GM18498 (cell line): Measurements from ENCODE around the gene CCNA1.

ENCODE experiments used
- ATAC-seq: cut with Tn5 transposase; IDR thresholded peaks from one replicate; pipeline ENCODE4 v1.9.1; 2021; ENCODE audit warnings: mild to moderate bottlenecking, moderate library complexity; ENCODE audit not compliant: unreplicated experiment

CCNA1 gene

DNA sequence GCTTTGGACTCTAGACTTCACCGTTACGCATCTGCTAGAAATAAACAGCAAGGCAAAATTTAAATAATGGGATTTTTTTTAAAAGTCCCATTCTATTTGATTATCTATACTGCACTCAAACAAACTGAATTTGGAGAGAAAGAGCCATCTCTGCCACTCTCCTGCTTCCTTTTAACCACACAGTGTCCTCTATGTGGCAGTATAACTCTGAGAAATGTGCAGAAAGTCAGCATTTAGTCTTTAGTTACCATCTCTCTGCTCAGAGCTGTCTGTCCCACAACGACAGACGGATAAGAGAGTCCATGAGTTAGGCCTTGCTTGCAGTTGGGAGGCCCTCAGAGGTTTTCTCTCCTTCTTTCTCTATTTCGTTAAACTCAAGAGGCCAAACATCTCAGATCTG, 21.2 kb downstream of the CCNA1 start:
- no peak for ATAC-seq

DNA sequence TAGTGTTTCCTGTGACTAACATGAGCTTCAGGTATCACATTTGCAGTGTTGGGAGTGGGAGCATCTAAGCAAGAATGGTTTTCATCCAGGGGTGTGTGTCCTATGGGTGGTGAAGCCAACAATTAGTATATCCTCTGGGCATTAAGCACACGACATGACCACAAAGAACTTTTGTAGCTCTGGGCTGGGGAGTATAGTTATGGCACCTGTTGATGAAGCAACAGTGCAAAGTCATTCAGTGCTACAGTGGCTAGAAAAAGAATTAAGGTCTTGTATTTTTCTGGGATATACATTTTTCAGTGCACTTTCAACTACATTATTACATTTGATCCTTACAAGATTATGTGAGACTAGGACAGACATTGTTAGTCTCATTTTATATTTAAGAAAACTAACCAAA, 21.8 kb downstream of the CCNA1 start:
- ATAC-seq, result no peak

DNA sequence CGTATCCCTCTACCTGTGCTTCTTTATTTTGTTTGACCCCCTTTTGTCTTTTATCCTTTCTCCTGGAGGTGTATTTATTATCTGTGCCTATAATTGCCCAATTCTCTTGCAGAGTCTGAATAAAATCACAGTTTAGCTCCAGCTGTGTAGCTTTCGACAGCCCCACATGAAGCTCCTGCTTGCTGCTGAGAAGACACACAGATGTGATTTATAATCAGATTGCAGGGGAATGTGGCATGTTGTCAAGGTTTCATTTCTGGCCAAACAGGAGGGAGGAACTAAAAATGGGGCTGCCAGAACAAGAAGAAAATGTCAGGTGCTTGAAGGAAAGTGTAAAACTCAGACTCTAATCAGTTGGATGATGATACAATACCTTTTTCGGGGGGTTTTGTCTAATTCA, 22.7 kb downstream of the CCNA1 start:
- ATAC-seq, result no peak

DNA sequence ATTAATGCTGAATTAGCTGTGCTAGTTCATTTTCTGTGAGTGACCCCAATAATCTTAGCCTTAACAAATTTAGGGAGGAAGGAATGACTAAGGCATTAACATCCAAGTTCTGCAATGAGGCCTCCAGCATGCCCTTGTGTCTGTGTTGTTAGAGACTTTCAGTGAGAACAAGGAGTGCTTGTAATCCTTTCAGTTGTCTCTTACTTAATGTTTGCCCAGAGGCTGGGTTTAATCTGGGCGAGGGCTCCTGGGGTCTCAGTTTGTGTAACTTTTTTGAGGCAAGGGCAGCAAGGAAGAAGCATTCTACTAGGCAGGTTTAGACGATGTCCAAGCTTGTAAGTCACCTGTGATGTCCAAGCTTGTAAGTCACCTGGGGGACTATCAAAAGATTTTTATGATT, 24.3 kb downstream of the CCNA1 start:
- no peak for ATAC-seq

DNA sequence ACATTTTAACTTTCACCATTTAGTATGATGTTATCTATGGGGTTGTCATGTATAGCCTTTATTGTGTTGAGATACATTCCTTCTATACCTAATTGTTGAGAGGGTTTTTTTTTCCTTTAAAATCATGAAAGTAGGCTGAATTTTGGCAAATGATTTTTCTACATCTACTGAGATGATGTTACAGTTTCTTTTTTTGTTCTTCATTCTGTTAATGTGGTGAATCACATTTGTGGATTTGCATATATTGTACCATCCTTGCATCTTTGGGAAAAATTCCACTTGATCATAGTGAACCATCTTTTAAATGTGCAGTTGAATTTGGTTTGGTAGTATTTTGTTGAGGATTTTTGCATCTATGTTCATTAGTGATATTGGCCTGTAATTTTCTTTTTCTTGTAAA, 29.2 kb downstream of the CCNA1 start:
- no peak for ATAC-seq

DNA sequence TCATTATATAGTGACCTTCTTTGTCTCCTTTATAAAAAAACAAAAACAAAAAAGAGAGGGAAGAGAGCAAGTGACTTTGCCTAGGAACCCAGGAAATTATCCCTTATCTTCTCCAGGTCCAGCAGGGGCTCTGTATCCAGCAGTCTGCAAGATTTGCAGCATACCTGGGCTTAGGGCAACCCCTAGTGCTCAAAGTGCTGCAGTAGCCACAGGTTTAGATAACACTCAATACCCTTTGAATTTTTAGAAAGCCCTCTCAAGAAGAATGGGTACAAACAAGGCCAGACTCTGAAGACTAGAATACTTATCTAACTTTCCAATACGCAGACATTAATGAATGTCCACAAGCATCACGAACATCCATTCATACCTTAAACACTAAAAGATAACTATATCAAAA, 43.2 kb downstream of the CCNA1 start:
- no peak for ATAC-seq

DNA sequence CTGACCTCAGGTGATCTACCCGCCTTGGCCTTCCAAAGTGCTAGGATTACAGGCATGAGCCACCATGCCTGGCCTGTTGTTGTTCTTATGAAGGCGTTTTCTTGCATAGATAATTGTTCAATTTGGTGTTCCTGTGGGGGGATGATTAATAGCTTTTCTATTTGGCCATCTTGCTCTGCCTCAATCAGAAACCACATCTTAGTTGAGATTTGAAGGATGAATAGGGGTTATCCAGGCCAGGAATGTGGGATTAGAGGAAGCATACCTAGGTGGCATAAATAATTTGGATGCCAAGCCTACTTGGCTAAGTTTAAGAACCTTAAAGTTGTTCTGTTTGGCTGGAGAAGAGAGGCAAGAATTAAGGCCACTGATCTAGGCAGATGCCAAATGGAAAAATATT, 44.4 kb downstream of the CCNA1 start:
- no peak for ATAC-seq

DNA sequence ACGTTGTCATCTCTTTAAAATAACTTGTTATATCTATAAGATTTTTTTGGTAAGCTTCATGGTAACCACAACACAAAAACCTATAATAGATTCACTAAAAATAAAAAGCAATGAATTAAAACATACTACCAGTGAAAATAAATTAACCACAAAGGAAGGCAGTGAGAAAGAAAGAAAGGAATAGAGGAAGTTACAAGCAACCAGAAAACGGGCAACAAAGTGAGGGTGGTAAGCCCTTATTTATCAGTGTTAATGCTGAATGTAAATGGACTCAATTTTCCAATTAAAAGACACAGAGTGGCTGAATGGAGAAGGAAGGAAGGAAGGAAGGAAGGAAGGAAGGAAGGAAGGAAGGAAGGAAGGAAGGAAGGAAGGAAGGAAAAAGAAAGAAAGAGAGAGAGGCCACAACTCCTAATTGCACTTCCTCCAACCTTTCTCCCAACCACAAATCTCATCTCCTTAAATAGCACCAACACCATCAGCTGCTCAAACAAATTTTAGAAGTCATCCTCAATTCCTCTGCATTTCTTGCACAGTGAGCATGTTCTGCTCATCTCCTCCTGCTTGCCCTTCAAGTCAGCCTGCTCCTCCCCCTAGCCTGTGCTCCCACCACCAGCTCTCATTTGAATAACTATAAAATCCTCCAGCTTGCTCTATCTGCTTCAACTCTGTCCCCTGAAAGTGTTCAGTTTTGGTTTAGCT, 48.6 kb downstream of the CCNA1 start:
- ATAC-seq, result no peak

DNA sequence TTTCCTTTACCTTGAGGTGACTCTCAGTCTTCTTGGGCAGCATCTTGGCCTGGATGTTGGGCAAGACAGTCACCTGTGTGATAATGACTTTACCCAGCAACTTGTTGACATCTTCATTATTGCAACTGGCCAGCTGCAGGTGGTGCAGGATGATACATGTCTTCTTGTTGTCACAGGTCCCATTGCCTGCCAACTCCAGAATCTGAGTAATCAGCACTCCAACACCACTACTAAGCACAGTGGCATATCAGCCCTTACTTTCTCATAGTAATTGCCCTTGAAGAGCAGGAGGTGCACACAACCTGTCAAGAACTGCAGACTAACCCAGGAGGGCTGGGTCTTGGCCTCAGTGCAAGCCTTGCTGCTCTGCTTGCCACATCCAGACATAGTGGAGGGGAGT, 57.8 kb downstream of the CCNA1 start:
- ATAC-seq, result no peak
